ENCODE measurements around the gene DNAAF5. TPM values are rescaled to one million over a fixed set of nuclear protein-coding genes. Genes with fewer than 3 reads are reported as not detected.

The DNAAF5 gene
- polyA plus RNA-seq, 1 experiment = 27.0 TPM

- POLR2A ChIA-PET = no interaction called here
- DNase-seq (ENCODE audit: low read depth) = no peak
- no peak overlapping the region for H3K4me3 ChIP-seq (ENCODE audit: low read depth, low read length)
- H3K27me3 ChIP-seq (ENCODE audit: control insufficient read depth, insufficient read depth, low read length) = no peaks in the 10 kb centered on the region
- no peak for TF ChIP-seq CTCF (IDR thresholded peaks at IDR 0.05; ENCODE audit: insufficient read depth, low read depth, low read length)
- H3K36me3 ChIP-seq (ENCODE audit: control insufficient read depth, insufficient read depth, low read length) = no peaks in the 10 kb centered on the region; the same call in none of the 2 replicates
- CTCF ChIA-PET = no interaction called here
These were observed 93.8 kb downstream of the DNAAF5 start for GRCh38 chr7:820341-820740.

- ChIA-PET POLR2A (no interaction called here), CTCF (interaction anchor here (1.3 kb wide), 1 partner anchor 42 kb away, joined by 4 read pairs; no protein-coding TSS in a partner anchor)
- no peak for TF ChIP-seq CTCF (IDR thresholded peaks at IDR 0.05; ENCODE audit: insufficient read depth, low read depth, low read length)
- Histone ChIP-seq H3K36me3 (ENCODE audit: control insufficient read depth, insufficient read depth, low read length) (peaks cover 1% of the 10 kb centered on the region), H3K27me3 (ENCODE audit: control insufficient read depth, insufficient read depth, low read length) (no peaks in the 10 kb centered on the region), H3K4me3 (ENCODE audit: low read depth, low read length) (no peak overlapping the region)
- DNase-seq (ENCODE audit: low read depth) = no peak
These were observed 95.2 kb downstream of the DNAAF5 start for GRCh38 chr7:821688-822087.

GRCh38 chr7:822692-823276 lies 96.3 kb downstream of the DNAAF5 start:
- Histone ChIP-seq H3K27me3 (ENCODE audit: control insufficient read depth, insufficient read depth, low read length) (no peaks in the 10 kb centered on the region), H3K36me3 (ENCODE audit: control insufficient read depth, insufficient read depth, low read length) (peaks cover 1% of the 10 kb centered on the region), H3K4me3 (ENCODE audit: low read depth, low read length) (no peak overlapping the region)
- ChIA-PET POLR2A (no interaction called here), CTCF (interaction anchor here (0.7 kb wide), 1 partner anchor 16 kb away, joined by 3 read pairs; no protein-coding TSS in a partner anchor)
- no peak for DNase-seq (ENCODE audit: low read depth)
- no peak for TF ChIP-seq CTCF (IDR thresholded peaks at IDR 0.05; ENCODE audit: insufficient read depth, low read depth, low read length)

GRCh38 chr7:823649-824048 lies 97.2 kb downstream of the DNAAF5 start:
- no peak overlapping the region for H3K4me3 ChIP-seq (ENCODE audit: low read depth, low read length)
- ChIA-PET CTCF (no interaction called here), POLR2A (no interaction called here)
- no peak for DNase-seq (ENCODE audit: low read depth)
- H3K27me3 ChIP-seq (ENCODE audit: control insufficient read depth, insufficient read depth, low read length) = no peaks in the 10 kb centered on the region
- H3K36me3 ChIP-seq (ENCODE audit: control insufficient read depth, insufficient read depth, low read length) = peaks cover 1% of the 10 kb centered on the region
- TF ChIP-seq CTCF (IDR thresholded peaks at IDR 0.05; ENCODE audit: insufficient read depth, low read depth, low read length) = no peak

GRCh38 chr7:824081-824480 lies 97.6 kb downstream of the DNAAF5 start:
- Histone ChIP-seq H3K36me3 (ENCODE audit: control insufficient read depth, insufficient read depth, low read length) (peaks cover 1% of the 10 kb centered on the region), H3K27me3 (ENCODE audit: control insufficient read depth, insufficient read depth, low read length) (no peaks in the 10 kb centered on the region), H3K4me3 (ENCODE audit: low read depth, low read length) (no peak overlapping the region)
- ChIA-PET CTCF (interaction anchor here (0.7 to 1.4 kb wide), 2 partner anchors 10 to 114 kb away, joined by 3 to 5 read pairs; no protein-coding TSS in a partner anchor), POLR2A (no interaction called here)
- no peak for DNase-seq (ENCODE audit: low read depth)
- no peak for TF ChIP-seq CTCF (IDR thresholded peaks at IDR 0.05; ENCODE audit: insufficient read depth, low read depth, low read length)

All from BJ (cell line).